Measurements from ENCODE around the gene BCS1L.
A peak's percentile ranks its signal among the peaks of the same experiment; 100 is the strongest.

BCS1L gene, protein sequence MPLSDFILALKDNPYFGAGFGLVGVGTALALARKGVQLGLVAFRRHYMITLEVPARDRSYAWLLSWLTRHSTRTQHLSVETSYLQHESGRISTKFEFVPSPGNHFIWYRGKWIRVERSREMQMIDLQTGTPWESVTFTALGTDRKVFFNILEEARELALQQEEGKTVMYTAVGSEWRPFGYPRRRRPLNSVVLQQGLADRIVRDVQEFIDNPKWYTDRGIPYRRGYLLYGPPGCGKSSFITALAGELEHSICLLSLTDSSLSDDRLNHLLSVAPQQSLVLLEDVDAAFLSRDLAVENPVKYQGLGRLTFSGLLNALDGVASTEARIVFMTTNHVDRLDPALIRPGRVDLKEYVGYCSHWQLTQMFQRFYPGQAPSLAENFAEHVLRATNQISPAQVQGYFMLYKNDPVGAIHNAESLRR

GRCh38 chr2:218659258-218659987 is at the start of gene BCS1L, which contains the start of gene ZNF142:
Gene BCS1L (plus strand): TSS chr2:218659683. CDS start chr2:218660988, 1,305 bp downstream.
Gene ZNF142 (minus strand): TSS chr2:218659623. CDS start chr2:218656429, 3,194 bp downstream.
- DNase-seq (ENCODE audit: low spot score), result peak; percentile 92

DNA sequence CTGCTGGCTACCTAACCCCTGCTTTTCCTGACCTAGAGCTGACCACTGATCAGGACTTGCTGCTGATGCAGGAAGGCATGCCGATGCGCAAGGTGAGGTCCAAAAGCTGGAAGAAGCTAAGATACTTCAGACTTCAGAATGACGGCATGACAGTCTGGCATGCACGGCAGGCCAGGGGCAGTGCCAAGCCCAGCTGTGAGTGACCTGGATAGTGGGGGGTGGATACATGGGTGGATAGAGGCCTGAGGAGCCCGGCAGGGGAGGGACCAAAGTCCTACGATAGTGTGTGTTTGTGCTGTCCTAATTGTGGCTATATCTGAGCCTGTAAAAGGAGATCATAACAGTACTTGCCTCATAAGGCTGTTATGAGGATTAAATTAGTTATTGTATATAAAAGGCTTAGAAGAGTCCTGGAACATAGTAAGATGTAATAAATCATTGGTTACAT is 43.6 kb upstream of the BCS1L start:
- DNase-seq (ENCODE audit: low spot score), result no peak

DNA sequence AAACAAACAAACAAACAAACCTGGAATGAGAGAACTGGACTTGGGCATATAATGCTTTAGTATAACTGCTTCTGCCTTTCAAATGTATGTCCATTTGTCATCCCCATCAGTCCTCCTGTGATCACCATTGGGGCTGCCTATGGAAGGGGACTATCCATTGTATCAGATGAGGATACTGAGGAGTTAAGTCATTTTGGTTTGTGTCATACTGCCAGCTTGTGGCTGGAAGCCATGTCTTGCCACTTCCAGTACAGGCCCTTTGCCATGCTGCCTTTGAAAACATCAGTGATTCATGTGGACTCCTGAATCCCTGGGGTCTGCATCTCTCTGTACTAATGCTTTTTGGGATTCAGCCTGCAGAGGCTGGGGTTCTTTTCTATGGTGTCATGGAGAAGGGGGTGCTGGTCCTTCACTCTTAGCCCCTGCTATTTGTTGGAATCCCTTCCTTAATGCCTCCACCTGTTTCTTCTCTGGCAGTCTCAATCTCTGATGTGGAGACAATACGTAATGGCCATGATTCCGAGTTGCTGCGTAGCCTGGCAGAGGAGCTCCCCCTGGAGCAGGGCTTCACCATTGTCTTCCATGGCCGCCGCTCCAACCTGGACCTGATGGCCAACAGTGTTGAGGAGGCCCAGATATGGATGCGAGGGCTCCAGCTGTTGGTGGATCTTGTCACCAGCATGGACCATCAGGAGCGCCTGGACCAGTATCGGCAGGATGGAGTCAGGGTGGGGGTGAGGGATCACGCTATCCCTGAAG is 41.2 kb upstream of the BCS1L start:
- DNase-seq (ENCODE audit: low spot score), result no peak

DNA sequence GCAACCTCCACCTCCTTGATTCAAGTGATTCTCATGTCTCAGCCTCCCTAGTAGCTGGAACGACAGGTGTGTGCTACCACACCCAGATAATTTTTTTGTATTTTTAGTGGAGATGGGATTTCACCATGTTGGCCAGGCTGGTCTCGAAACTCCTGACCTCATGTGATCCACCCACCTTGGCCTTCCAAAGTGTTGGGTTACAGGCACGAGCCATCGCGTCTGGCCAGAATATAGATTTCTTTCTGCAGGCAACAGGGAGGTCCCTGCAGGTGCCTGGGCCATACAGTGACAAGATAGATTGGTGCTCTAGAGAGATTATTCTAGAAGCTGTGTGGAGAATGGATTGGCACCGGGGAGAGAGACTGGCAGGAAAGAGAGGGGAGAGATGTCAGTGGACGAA is 38.5 kb upstream of the BCS1L start:
- DNase-seq (ENCODE audit: low spot score), result no peak

DNA sequence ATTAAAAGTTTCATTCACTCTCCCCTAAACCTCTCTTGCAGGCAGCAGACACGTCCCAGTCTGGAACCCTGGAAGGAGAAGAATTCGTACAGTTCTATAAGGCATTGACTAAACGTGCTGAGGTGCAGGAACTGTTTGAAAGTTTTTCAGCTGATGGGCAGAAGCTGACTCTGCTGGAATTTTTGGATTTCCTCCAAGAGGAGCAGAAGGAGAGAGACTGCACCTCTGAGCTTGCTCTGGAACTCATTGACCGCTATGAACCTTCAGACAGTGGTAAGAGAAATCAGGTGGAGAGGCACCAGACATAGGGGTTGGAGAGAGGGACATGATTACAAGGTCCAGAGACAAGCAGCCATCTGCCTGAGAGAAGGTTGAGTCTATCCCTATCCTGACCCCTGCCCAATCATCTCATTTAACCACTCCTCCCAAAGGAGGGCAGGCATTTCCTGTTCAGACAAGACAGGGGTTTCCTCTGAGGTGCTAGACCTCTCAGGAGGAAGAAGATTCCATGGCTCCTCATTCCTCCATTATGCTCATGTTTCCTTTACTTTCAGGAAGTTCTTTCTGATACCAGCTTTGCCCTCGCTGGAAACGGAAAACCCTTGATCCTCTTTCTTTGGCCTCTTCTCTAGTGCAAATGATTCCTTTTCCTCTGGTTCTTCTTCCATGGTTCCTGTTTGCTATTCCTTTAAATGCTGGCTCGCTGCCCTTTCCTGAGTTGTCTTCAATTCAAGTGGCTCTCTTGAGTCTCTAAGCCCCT is 36.7 kb upstream of the BCS1L start:
- DNase-seq (ENCODE audit: low spot score), result no peak

- DNase-seq (ENCODE audit: low spot score), result no peak
These were observed 36.1 kb upstream of the BCS1L start for GRCh38 chr2:218623366-218623705.

DNA sequence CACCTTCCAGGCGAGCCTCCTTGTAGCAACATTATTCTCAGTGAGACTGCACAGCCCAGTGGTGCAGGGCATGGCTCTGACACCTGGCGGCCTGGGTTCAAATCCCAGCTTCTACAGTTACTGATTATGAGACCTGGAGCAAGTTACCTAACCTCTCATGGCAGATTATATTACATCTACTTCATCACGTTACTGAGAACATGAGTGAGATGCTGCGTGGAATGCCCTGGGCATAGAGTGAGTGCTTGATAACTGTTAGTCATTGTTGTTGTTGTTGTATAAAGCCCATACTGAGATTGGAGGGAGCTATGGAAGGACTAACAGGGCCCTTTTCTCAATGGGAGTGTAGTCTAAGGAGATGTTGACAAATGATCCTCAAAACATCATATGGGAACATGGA is 33.1 kb upstream of the BCS1L start:
- DNase-seq (ENCODE audit: low spot score), result no peak

- no peak for DNase-seq (ENCODE audit: low spot score)
These were observed 31.5 kb upstream of the BCS1L start for GRCh38 chr2:218627939-218628338.

DNA sequence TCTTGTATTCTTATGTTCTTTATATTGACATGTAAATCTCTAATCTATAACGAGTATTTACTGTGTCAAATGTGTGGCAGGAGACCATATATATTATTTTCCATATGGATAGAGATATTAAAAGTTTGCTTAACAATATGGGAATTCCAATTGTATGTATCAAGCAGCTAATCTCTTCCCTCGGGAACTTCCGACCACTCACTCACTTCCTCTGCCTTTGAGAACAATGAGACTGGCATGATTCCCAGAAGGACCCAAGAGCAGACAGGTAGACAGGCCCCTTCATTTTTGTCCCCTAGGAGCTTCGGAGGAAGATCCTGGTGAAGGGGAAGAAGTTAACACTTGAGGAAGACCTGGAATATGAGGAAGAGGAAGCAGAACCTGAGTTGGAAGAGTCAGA is 27.6 kb upstream of the BCS1L start:
- no peak for DNase-seq (ENCODE audit: low spot score)

DNA sequence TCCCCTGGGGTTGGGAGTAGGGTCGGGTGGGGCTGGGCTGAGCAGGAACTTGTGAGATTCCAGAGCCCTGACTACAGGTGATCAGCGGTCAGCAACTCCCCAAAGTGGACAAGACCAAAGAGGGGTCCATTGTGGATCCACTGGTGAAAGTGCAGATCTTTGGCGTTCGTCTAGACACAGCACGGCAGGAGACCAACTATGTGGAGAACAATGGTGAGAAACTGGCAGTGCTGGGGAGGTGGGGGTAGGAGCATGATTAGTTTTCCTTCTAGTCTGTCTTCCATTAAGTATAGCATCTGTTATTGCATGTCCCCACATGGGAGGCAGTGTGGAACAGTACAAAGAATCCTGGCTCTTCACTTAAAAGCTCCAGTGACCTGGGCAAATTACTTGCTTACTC is 23.8 kb upstream of the BCS1L start:
- no peak for DNase-seq (ENCODE audit: low spot score)

DNA sequence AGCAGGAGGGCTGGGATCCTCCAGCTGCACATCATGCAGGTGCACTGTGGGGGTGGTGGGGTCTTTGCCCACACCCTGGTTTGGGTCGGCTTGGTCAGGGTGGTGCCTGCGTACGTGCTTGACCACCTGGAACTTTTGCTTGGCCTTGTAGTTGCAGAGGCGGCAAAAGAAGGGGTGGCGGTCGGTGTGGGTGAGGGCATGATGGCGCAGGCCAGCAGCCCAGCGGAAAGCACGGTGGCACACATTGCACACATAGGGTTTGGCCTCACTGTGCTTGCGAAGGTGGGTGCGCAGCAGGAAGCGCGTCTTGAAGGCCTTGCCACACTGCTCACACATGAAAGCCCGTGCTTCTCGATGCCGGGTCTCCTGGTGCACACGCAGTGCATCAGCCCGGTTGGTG is 21.1 kb upstream of the BCS1L start:
- no peak for DNase-seq (ENCODE audit: low spot score)

- DNase-seq (ENCODE audit: low spot score), result no peak
These were observed 17.3 kb upstream of the BCS1L start for GRCh38 chr2:218642121-218642656.

DNA sequence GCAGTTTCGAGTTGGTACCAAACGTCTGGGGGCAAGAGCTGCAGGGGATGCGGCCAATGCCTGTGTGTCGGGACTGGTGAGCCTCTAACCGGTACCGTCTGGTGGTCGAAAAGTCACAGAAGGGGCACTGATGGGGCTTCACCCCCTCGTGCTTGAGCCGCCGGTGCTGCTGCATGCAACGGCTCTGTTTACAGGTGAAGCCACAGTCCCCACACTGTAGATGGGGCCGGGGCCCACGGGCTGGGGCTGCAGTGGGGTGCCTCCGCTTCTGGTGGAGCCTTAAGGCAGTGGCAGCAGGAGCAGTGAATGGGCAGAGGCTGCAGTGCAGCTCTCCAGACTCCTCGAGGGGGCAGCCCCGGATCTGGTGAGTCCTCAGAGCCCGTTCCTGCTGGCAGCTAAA is 16.7 kb upstream of the BCS1L start:
- DNase-seq (ENCODE audit: low spot score), result no peak

- DNase-seq (ENCODE audit: low spot score), result no peak
These were observed 15.7 kb upstream of the BCS1L start for GRCh38 chr2:218643751-218644310.

- DNase-seq (ENCODE audit: low spot score), result no peak
These were observed 14.8 kb upstream of the BCS1L start for GRCh38 chr2:218644721-218645120.

- no peak for DNase-seq (ENCODE audit: low spot score)
These were observed 14.4 kb upstream of the BCS1L start for GRCh38 chr2:218645126-218645525.

DNA sequence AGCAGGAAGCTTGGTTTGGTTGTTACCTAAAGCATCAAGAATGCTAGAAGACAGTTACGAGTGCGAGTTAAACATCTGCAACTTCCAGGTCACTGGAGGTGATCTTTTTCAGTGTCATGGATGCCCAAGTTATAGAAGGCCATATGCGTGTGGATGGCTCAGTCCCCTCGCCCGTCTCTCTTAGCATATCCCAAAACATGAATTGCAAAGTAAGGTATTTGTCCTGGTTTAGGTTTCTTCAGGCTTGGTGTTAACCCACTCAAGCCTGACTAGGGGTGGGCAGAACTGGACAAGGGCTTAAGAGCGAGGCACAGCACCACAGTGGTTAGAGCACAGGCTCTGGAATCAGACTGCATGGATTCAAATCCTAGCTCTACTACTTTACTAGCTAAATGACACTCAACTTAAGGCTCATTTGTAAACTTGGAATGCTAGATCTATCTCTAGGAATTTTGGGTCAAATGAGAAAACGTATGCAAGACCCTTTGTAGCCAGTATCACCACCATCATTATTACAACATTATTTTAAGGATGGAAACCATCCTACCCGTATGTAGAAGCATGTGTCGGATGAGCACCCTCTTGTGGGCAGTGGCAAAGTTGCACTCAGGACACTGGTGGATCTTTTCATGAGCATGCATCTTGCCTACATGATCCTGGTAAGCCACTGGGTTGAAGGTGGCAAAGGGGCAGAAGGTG is 11.2 kb upstream of the BCS1L start:
- peak; percentile 34 for DNase-seq (ENCODE audit: low spot score)

DNA sequence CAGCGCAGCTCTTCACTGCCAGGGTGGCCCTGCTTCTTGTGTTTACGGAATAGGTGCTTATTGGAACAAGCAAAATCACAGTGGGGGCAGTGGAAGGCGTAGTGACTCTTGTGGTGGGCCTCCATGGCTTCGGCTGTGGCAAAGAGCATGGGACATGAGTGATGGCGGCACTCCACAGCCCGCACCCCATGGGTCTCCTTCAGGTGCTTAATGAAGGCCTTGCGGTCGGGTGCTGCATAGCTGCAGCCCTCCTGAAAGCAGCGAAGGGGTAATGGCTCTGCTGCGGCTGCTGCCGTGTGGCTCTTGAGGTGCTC is 10.7 kb upstream of the BCS1L start:
- no peak for DNase-seq (ENCODE audit: low spot score)

DNA sequence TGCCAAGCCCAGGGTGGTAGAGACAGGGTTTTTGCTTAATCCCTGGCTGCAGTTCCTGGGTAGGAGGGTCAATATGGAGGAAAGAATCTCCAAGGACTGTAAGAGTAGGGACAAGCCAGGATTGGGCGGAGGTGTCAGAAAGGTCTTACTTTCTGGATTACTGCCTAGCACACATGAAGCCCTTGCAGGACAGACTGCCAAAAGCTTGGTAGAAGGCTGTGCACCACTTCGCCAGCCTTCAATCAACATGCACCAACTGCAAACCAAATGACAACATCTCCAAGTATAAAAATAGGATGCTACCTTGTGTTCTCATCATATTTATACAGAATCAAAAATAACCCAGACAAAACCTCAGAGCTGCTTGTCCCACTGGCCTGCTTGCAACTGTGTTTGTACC is 3.7 kb upstream of the BCS1L start:
- no peak for DNase-seq (ENCODE audit: low spot score)

- peak; percentile 71 for DNase-seq (ENCODE audit: low spot score)
These were observed 719 bp upstream of the BCS1L start for GRCh38 chr2:218658671-218659257.

DNA sequence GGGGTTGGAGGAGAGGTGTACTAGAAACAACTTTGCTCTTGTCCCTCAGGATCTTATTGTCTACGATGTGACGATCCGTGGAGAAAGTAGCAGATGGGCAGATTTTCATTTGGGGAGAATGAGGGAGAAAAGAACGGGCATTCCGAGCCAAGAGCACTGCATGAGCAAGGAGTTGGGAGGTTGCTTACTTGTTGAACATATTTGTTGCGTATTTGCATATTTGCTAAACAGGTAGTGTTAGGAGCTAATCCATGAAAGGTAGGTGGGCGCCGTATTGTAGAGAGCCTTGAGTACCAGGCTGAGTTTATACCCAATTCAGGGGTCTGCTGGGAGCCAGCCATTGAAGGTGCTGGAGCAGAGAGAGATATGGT is 490 bp downstream of the BCS1L start:
- DNase-seq (ENCODE audit: low spot score), result no peak
